Measurements from ENCODE around the gene AFMID. TPM values are rescaled to one million over a fixed set of nuclear protein-coding genes. Genes with fewer than 3 reads are reported as not detected.

AFMID gene
- total and polyA plus RNA-seq, 2 of the 13 experiments (the other 11 are each of a cell fraction or from before 2014, with no cell fraction given): 249 to 270 TPM

DNA sequence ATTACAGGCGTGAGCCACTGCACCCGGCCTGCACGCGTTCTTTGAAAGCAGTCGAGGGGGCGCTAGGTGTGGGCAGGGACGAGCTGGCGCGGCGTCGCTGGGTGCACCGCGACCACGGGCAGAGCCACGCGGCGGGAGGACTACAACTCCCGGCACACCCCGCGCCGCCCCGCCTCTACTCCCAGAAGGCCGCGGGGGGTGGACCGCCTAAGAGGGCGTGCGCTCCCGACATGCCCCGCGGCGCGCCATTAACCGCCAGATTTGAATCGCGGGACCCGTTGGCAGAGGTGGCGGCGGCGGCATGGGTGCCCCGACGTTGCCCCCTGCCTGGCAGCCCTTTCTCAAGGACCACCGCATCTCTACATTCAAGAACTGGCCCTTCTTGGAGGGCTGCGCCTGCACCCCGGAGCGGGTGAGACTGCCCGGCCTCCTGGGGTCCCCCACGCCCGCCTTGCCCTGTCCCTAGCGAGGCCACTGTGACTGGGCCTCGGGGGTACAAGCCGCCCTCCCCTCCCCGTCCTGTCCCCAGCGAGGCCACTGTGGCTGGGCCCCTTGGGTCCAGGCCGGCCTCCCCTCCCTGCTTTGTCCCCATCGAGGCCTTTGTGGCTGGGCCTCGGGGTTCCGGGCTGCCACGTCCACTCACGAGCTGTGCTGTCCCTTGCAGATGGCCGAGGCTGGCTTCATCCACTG, 27.0 kb downstream of the AFMID start, which contains the start of gene BIRC5 (continued):
- TF ChIP-seq, protein P1, sequence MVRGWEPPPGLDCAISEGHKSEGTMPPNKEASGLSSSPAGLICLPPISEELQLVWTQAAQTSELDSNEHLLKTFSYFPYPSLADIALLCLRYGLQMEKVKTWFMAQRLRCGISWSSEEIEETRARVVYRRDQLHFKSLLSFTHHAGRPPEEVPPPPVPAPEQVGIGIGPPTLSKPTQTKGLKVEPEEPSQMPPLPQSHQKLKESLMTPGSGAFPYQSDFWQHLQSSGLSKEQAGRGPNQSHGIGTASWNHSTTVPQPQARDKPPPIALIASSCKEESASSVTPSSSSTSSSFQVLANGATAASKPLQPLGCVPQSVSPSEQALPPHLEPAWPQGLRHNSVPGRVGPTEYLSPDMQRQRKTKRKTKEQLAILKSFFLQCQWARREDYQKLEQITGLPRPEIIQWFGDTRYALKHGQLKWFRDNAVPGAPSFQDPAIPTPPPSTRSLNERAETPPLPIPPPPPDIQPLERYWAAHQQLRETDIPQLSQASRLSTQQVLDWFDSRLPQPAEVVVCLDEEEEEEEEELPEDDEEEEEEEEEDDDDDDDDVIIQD (CRISPR knock-in tag; IDR thresholded peaks at IDR 0.05; ENCODE audit: low read depth): 0 out of 2 replicates have a peak, but pooled peaks have one; percentile 19
- TF ChIP-seq ZNF496 (CRISPR knock-in tag; IDR thresholded peaks at IDR 0.05; ENCODE audit: insufficient replicate concordance) (no peak), RARA (CRISPR knock-in tag; IDR thresholded peaks at IDR 0.05) (peak; percentile 36; the same call in 1 of the 2 replicates), MAX (IDR thresholded peaks at IDR 0.05) (peak; percentile 97), RFXANK (CRISPR knock-in tag; IDR thresholded peaks at IDR 0.05) (no peak), ZNF350 (CRISPR knock-in tag; IDR thresholded peaks at IDR 0.05; ENCODE audit: borderline replicate concordance, low read depth) (peak; percentile 87), IRF9 (CRISPR knock-in tag; IDR thresholded peaks at IDR 0.05; ENCODE audit: borderline replicate concordance) (peak; percentile 68; the same call in 1 of the 2 replicates), FOXA3 (CRISPR knock-in tag; IDR thresholded peaks at IDR 0.05) (peak; percentile 68), PAX8 (CRISPR knock-in tag; IDR thresholded peaks at IDR 0.05; ENCODE audit: borderline replicate concordance) (peak; percentile 97), ZNF784 (CRISPR knock-in tag; IDR thresholded peaks at IDR 0.05; ENCODE audit: borderline replicate concordance) (peak; percentile 75; the same call in 1 of the 2 replicates), E2F5 (CRISPR knock-in tag; conservative IDR thresholded peaks at IDR 0.05) (peak; percentile 100), THAP7 (CRISPR knock-in tag; IDR thresholded peaks at IDR 0.05) (peak; percentile 96; the same call in 1 of the 2 replicates), STAT5B (CRISPR knock-in tag; IDR thresholded peaks at IDR 0.05) (peak; percentile 64; the same call in 1 of the 2 replicates), NFE2L2 (IDR thresholded peaks at IDR 0.05; ENCODE audit: low read length) (no peak), NR1H2 (CRISPR knock-in tag; IDR thresholded peaks at IDR 0.05; ENCODE audit: borderline replicate concordance, low read depth) (no peak), TIGD3 (CRISPR knock-in tag; IDR thresholded peaks at IDR 0.05; ENCODE audit: borderline replicate concordance) (peak; percentile 62; the same call in 1 of the 2 replicates), ZNF263 (CRISPR knock-in tag; IDR thresholded peaks at IDR 0.05) (0 out of 2 replicates have a peak, but pooled peaks have one; percentile 47), MEF2D (CRISPR knock-in tag; IDR thresholded peaks at IDR 0.05) (peak; percentile 37; the same call in 1 of the 2 replicates)
- TF ChIP-seq, protein P2, sequence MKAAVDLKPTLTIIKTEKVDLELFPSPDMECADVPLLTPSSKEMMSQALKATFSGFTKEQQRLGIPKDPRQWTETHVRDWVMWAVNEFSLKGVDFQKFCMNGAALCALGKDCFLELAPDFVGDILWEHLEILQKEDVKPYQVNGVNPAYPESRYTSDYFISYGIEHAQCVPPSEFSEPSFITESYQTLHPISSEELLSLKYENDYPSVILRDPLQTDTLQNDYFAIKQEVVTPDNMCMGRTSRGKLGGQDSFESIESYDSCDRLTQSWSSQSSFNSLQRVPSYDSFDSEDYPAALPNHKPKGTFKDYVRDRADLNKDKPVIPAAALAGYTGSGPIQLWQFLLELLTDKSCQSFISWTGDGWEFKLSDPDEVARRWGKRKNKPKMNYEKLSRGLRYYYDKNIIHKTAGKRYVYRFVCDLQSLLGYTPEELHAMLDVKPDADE (CRISPR knock-in tag; IDR thresholded peaks at IDR 0.05): peak; percentile 92; the same call in 1 of the 2 replicates
- TF ChIP-seq, protein P3, sequence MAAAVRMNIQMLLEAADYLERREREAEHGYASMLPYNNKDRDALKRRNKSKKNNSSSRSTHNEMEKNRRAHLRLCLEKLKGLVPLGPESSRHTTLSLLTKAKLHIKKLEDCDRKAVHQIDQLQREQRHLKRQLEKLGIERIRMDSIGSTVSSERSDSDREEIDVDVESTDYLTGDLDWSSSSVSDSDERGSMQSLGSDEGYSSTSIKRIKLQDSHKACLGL (CRISPR knock-in tag; IDR thresholded peaks at IDR 0.05): peak; percentile 99

Data from HepG2 (cell line).